ENCODE data around the gene ADGB.

ADGB gene

DNA sequence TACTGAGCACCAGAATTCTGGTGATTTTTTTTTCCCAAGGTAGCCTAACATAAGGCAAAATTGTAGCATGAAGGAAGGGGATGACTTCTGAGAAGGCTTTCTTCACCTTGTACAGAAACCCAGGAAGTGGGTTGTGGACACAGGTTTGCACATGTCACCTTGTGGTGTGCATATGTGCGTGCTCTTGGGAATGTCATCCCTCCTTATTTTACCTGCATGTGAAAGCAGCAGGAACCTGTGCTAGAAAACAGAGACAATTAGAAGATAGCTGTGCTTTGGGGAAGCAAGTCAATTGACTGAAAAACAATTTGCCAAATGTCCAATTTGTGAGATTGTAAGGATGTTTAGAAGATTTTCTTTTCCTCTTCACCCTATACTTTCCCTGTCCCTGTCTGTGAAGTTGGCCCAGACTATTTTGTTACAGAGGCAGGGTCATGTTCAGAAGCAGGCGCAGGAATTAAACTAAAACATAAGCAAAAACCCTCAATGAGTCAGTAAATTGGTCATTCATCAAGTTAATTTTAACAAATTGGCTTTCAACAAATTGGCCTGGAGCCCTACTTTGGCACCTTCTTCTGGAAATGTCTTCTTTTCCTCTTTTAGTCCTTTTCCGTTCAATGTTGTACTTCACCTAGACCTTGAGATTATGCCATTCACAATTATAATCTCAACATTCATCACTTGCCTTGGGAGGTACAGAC is 261.2 kb downstream of the ADGB start:
- H3K4me3 ChIP-seq (ENCODE audit: low read depth, low read length): no peak overlapping the region

DNA sequence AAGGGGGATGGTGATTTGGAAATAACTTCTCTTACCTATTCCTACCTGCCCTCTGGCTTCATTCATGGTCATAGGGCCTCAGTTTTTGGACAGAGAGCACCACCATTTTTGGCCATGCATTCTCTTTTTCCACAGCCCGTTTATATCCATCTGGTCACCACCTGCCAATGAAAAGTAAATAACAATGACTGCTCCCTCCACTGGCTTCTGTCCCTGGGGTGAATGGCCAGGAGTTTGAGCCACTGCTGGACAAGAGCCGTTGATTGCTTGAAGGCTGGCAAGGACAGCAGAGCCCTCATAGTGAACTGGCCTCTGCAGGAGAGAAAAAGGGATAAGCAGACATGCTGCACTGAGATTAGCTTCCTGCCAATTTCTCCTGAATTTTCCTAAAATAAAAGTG is 261.8 kb downstream of the ADGB start:
- no peak overlapping the region for H3K4me3 ChIP-seq (ENCODE audit: low read depth, low read length)

DNA sequence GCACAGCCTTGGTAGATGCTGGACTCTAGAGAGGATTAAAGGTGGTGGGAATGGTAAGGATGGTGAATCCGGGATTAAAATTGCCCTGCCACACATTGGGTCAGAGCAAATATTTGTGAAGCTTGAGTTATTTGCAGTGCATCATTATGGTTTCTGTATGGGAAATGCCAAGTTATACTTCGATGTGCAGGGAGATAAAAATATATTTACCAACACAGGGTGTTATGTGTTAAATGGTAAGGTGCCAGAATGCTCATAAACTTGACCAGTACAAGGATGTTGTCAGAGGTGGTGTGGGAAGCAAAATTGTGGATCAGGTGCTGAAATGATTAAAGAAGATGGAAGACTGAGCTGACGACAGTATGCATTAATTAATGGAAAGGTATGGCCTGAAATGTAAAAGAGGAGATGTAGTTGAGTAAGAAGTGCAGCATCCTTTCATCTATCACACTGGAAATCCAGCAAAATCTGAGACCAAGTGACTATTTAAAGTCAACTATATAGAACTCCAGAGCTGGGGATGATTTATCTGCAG is 262.3 kb downstream of the ADGB start:
- H3K4me3 ChIP-seq (ENCODE audit: low read depth, low read length): no peak overlapping the region

DNA sequence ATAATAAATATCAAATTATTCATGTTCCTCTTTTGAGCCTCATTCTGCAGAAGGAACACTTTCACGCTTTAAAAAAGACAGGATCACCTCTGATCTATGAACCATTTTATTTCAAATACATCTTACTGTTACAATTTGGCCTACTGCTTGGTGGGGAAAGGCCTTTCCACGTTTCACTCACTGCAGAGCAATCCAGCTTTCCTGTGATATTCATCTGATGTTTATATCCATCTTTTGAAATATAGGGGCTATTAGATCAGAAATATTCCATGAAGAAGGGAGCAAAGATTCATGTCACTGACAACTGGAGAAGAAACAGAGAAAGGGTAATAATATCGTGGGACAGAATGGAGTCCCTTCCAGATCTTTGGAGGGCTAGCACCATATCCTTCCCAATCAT is 262.9 kb downstream of the ADGB start:
- no peak overlapping the region for H3K4me3 ChIP-seq (ENCODE audit: low read depth, low read length)

DNA sequence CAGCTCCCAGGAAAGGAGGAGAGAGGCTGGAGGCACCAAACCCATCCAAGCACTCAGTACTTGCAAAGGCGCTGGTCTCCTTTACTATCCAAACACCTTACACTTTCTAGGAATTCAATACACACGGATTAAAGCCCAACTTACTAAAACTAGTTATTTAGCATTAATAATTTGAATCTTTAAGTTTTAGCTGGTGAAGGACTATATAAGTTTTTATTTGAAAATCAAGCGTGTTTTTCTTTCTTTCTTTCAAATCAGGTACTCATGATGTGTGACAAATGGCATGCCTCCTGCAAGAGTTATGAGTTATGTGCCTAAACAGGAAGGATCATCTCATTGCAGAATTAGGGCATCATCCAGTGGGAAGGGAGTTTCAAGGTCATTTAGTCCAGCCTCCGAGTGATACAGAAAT is 263.7 kb downstream of the ADGB start:
- no peak overlapping the region for H3K4me3 ChIP-seq (ENCODE audit: low read depth, low read length)

DNA sequence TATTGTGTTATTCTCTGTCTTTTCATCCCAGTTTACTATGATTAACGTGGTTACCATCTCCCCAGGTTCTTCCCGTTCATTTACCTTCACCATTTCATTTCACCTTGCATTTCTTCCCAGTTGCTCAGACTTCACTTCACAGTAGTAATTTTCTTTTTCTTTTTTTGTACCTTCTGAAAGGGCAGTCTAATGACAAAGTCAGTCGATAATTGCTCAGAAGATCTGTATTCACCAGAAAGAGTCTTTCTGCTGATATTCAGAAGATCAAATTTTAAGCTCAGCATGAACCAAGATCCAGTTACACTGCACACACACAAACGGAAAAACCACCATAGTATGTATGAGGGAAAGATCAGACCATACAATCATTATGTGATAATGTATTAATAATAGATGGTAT is 265.5 kb downstream of the ADGB start:
- no peak overlapping the region for H3K4me3 ChIP-seq (ENCODE audit: low read depth, low read length)

DNA sequence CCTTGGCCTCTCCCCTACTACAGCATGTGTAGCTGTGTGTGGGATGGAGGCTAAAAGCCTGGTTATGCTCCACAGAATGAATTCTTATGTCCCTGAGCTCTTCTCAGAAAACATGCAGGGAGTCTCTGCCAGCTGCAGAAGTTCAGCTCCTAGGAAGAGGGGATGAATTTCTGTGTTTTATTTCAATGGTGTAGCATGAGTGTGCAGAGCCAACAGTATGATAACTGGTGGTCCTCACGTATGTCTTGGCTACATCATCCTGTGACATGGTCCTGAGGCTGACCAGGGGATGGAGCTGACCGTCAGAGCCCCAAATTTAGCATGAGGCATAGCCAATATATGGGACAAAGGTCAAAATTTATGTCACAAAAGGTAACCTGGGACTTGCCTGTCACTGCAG is 266.1 kb downstream of the ADGB start:
- H3K4me3 ChIP-seq (ENCODE audit: low read depth, low read length): no peak overlapping the region
